ENCODE results near the gene MAGI2. TPM values are rescaled to one million over a fixed set of nuclear protein-coding genes. Genes with fewer than 3 reads are reported as not detected.

The MAGI2 gene
- total RNA-seq, 2 donors from 2014 or later, result 10.3 to 19.2 TPM

- no peak overlapping the region for H3K4me3 ChIP-seq (ENCODE audit: low read length)
These were observed 952.4 kb downstream of the MAGI2 start for GRCh38 chr7:78501064-78501463.

GRCh38 chr7:78499971-78500370 lies 953.5 kb downstream of the MAGI2 start:
- peaks cover 6% of the 10 kb centered on the region for H3K36me3 Mint-ChIP-seq (ENCODE audit: low read depth)
- Histone ChIP-seq H3K27me3 (ENCODE audit: control insufficient read depth, insufficient read depth, low read length, poor library complexity, severe bottlenecking) (no peaks in the 10 kb centered on the region), H3K4me3 (ENCODE audit: low read length) (no peak overlapping the region), H3K9ac (ENCODE audit: extremely low read depth, low read length, poor library complexity, severe bottlenecking) (no peak overlapping the region), H3K36me3 (ENCODE audit: control insufficient read depth, insufficient read depth, low read length) (peaks cover 5% of the 10 kb centered on the region), H3K27ac (ENCODE audit: low read depth, low read length) (no peak overlapping the region), H3K4me1 (ENCODE audit: control insufficient read depth, insufficient read depth, low read length) (peaks cover 5% of the 10 kb centered on the region), H3K9me3 (ENCODE audit: control insufficient read depth, low read length) (no peaks in the 10 kb centered on the region)
- H3K27me3 Mint-ChIP-seq (ENCODE audit: insufficient read depth), result no peaks in the 10 kb centered on the region
- no peak overlapping the region for H3K4me3 Mint-ChIP-seq
- H3K27ac Mint-ChIP-seq, result no peak overlapping the region
- DNase-seq, result no peak
- H3K9me3 Mint-ChIP-seq, result no peaks in the 10 kb centered on the region
- H3K4me1 Mint-ChIP-seq, result peaks cover 19% of the 10 kb centered on the region
- WGBS, 2 experiments (ENCODE audit: insufficient coverage in 1 of 2, insufficient read length in 1 of 2), result 100% methylated on average over 1 to 2 of the region's 2 CpGs
- no peak for TF ChIP-seq CTCF (conservative IDR thresholded peaks at IDR 0.05)

More at GRCh38 chr7:78501064-78501463, 952.4 kb downstream of the MAGI2 start:
- H3K4me1 Mint-ChIP-seq, result peaks cover 18% of the 10 kb centered on the region
- no peaks in the 10 kb centered on the region for H3K9me3 ChIP-seq (ENCODE audit: control insufficient read depth, low read length)
- no peak overlapping the region for H3K27ac ChIP-seq (ENCODE audit: low read depth, low read length)
- no peaks in the 10 kb centered on the region for H3K9me3 Mint-ChIP-seq
- peaks cover 5% of the 10 kb centered on the region for H3K36me3 ChIP-seq (ENCODE audit: control insufficient read depth, insufficient read depth, low read length)
- H3K4me3 Mint-ChIP-seq, result no peak overlapping the region
- TF ChIP-seq CTCF (conservative IDR thresholded peaks at IDR 0.05), result no peak
- H3K9ac ChIP-seq (ENCODE audit: extremely low read depth, low read length, poor library complexity, severe bottlenecking), result no peak overlapping the region
- DNase-seq, result no peak
- peaks cover 3% of the 10 kb centered on the region for H3K4me1 ChIP-seq (ENCODE audit: control insufficient read depth, insufficient read depth, low read length)
- H3K27me3 Mint-ChIP-seq (ENCODE audit: insufficient read depth), result no peaks in the 10 kb centered on the region
- no peaks in the 10 kb centered on the region for H3K27me3 ChIP-seq (ENCODE audit: control insufficient read depth, insufficient read depth, low read length, poor library complexity, severe bottlenecking)
- H3K27ac Mint-ChIP-seq, result no peak overlapping the region
- 93% methylated on average over 1 of the region's 2 CpGs; no CpG with 5 or more reads in 1 of the 2 experiments for WGBS, 2 experiments (ENCODE audit: insufficient coverage in 1 of 2, insufficient read length in 1 of 2)
- H3K36me3 Mint-ChIP-seq (ENCODE audit: low read depth), result peaks cover 6% of the 10 kb centered on the region

GRCh38 chr7:78499283-78499682 lies 954.2 kb downstream of the MAGI2 start:
- no peak for DNase-seq
- no peaks in the 10 kb centered on the region for H3K9me3 Mint-ChIP-seq
- Histone ChIP-seq H3K9ac (ENCODE audit: extremely low read depth, low read length, poor library complexity, severe bottlenecking) (no peak overlapping the region), H3K9me3 (ENCODE audit: control insufficient read depth, low read length) (no peaks in the 10 kb centered on the region), H3K4me1 (ENCODE audit: control insufficient read depth, insufficient read depth, low read length) (peaks cover 5% of the 10 kb centered on the region), H3K27ac (ENCODE audit: low read depth, low read length) (no peak overlapping the region), H3K4me3 (ENCODE audit: low read length) (no peak overlapping the region), H3K27me3 (ENCODE audit: control insufficient read depth, insufficient read depth, low read length, poor library complexity, severe bottlenecking) (no peaks in the 10 kb centered on the region), H3K36me3 (ENCODE audit: control insufficient read depth, insufficient read depth, low read length) (peaks cover 5% of the 10 kb centered on the region)
- H3K27me3 Mint-ChIP-seq (ENCODE audit: insufficient read depth), result no peaks in the 10 kb centered on the region
- peaks cover 19% of the 10 kb centered on the region for H3K4me1 Mint-ChIP-seq
- WGBS, 2 experiments (ENCODE audit: insufficient coverage in 1 of 2, insufficient read length in 1 of 2), result 88% methylated on average over 2 of the region's 2 CpGs; no CpG with 5 or more reads in 1 of the 2 experiments
- TF ChIP-seq CTCF (conservative IDR thresholded peaks at IDR 0.05), result no peak
- no peak overlapping the region for H3K27ac Mint-ChIP-seq
- no peak overlapping the region for H3K4me3 Mint-ChIP-seq
- H3K36me3 Mint-ChIP-seq (ENCODE audit: low read depth), result peaks cover 6% of the 10 kb centered on the region
